NT2/D1 (cell line): ENCODE data around the gene UBE4A.
"Not testable (repeated sequence)": the region's sequence is repeated elsewhere in the genome, so short reads cannot be mapped to it uniquely, and the experiment has no call there.

ENCODE experiments used
- DNase-seq: peaks from one replicate; pipeline ENCODE4 v3.0.0-alpha.2; 2011; ENCODE audit warnings: low read depth, low spot score
- H3K27me3 ChIP-seq: 2 replicates; pipeline ENCODE4 v1.6.0; 2011; ENCODE audit warnings: mild to moderate bottlenecking; ENCODE audit not compliant: insufficient read length, insufficient read depth
- H3K36me3 ChIP-seq: 2 replicates; pipeline ENCODE4 v1.6.1; 2011; ENCODE audit warnings: mild to moderate bottlenecking, low read length, mixed read lengths; ENCODE audit not compliant: insufficient read depth, insufficient read length
- H3K4me1 ChIP-seq: 2 replicates; pipeline ENCODE4 v1.5.1; 2011; ENCODE audit not compliant: insufficient read depth, insufficient read length
- H3K4me3 ChIP-seq: 2 replicates; pipeline ENCODE4 v1.5.1; 2011; ENCODE audit warnings: low read depth; ENCODE audit not compliant: insufficient read length
- H3K9ac ChIP-seq: 2 replicates; pipeline ENCODE4 v1.6.0; 2011; ENCODE audit warnings: low read depth; ENCODE audit not compliant: insufficient read length
- H3K9me3 ChIP-seq: 2 replicates; pipeline ENCODE4 v1.5.1; 2011; ENCODE audit warnings: mild to moderate bottlenecking, low read length; ENCODE audit not compliant: insufficient read depth
- SUZ12 ChIP-seq: IDR thresholded peaks from 2 replicates; pipeline ENCODE4 v1.6.1; 2011; ENCODE audit not compliant: insufficient read length, insufficient read depth; ENCODE audit errors: extremely low read depth
- YY1 ChIP-seq: IDR thresholded peaks from 2 replicates; pipeline ENCODE4 v1.6.1; 2011; ENCODE audit not compliant: insufficient read length, insufficient read depth
- ZNF274 ChIP-seq: IDR thresholded peaks from 2 replicates; pipeline ENCODE4 v1.6.1; 2011; ENCODE audit warnings: mild to moderate bottlenecking, low read depth, low read length

The UBE4A gene

DNA sequence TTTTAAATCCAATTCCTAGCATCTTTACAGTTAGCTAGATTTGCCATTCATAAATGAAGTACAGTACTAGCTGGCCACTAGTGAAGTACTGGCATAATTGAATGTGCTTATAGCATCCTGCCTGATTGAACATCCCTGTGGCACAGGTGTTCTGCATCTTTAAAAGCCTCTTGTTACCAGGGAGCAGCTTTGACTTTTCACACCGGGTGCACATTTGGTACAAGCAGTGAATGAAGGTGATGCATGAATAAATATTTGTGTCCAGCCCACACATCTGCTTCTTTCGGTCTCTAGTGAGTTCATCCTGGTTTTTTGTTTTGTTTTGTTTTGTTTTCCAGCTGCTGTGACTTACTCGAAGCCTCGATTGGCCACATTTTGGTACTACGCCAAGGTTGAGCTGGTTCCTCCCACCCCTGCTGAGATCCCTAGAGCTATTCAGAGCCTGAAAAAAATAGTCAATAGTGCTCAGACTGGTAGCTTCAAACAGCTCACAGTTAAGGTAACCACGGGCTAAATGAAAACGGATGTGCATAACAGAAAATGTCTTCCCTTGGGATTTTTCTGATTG is 47.3 kb downstream of the UBE4A start:
- H3K36me3 ChIP-seq: peaks cover 58% of the 10 kb centered on the region
- TF ChIP-seq ZNF274 (no peak), SUZ12 (no peak), YY1 (no peak)
- DNase-seq: no peak
- no peak overlapping the region for H3K9ac ChIP-seq
- H3K4me3 ChIP-seq: no peak overlapping the region
- no peaks in the 10 kb centered on the region for H3K9me3 ChIP-seq
- no peaks in the 10 kb centered on the region for H3K4me1 ChIP-seq
- no peaks in the 10 kb centered on the region for H3K27me3 ChIP-seq

- Histone ChIP-seq H3K4me3 (no peak overlapping the region), H3K4me1 (no peaks in the 10 kb centered on the region), H3K36me3 (peaks cover 44% of the 10 kb centered on the region), H3K9me3 (no peaks in the 10 kb centered on the region), H3K9ac (no peak overlapping the region), H3K27me3 (no peaks in the 10 kb centered on the region)
- TF ChIP-seq YY1: no peak
- TF ChIP-seq ZNF274: no peak
- no peak for TF ChIP-seq SUZ12
- no peak for DNase-seq
Observed at GRCh38 chr11:118410055-118410745, 50.8 kb downstream of the UBE4A start.

GRCh38 chr11:118411530-118411929 is 52.1 kb downstream of the UBE4A start:
- TF ChIP-seq YY1 (no peak), SUZ12 (no peak), ZNF274 (no peak)
- peaks cover 32% of the 10 kb centered on the region for H3K36me3 ChIP-seq
- no peaks in the 10 kb centered on the region for H3K4me1 ChIP-seq
- no peaks in the 10 kb centered on the region for H3K27me3 ChIP-seq
- no peak for DNase-seq
- no peak overlapping the region for H3K4me3 ChIP-seq
- no peaks in the 10 kb centered on the region for H3K9me3 ChIP-seq
- no peak overlapping the region for H3K9ac ChIP-seq

- no peak for DNase-seq
- H3K27me3 ChIP-seq: no peaks in the 10 kb centered on the region
- H3K9ac ChIP-seq: no peak overlapping the region
- TF ChIP-seq SUZ12: no peak
- peaks cover 21% of the 10 kb centered on the region for H3K36me3 ChIP-seq
- H3K4me3 ChIP-seq: no peak overlapping the region
- no peaks in the 10 kb centered on the region for H3K9me3 ChIP-seq
- no peaks in the 10 kb centered on the region for H3K4me1 ChIP-seq
Observed at GRCh38 chr11:118412921-118413320, 53.5 kb downstream of the UBE4A start.

- peak overlapping the region; percentile 57 for H3K9ac ChIP-seq
- no peak overlapping the region for H3K4me3 ChIP-seq
- no peaks in the 10 kb centered on the region for H3K27me3 ChIP-seq
- H3K36me3 ChIP-seq: peaks cover 3% of the 10 kb centered on the region
- DNase-seq: no peak
- no peaks in the 10 kb centered on the region for H3K9me3 ChIP-seq
- TF ChIP-seq YY1 (no peak), ZNF274 (no peak), SUZ12 (no peak)
- H3K4me1 ChIP-seq: no peaks in the 10 kb centered on the region
Observed at GRCh38 chr11:118415062-118415738, 55.8 kb downstream of the UBE4A start.

DNA sequence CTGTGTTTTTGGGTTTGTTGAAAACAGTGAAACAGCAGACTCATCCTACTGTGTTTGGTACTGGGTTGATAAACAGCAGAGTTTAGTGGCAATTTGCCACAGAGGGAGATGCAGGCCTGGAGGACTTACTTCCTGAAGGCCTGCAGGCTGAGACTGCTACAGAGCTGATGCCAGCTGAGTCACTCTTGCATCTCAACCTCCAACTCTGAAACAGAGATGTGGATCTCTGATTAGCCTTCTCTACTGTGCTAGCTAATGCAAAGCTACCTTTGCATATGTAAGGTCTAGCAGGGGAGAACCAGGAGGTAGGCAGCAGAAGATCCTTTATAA is 56.3 kb downstream of the UBE4A start:
- Histone ChIP-seq H3K9ac (peak overlapping the region; percentile 57), H3K36me3 (peaks cover 3% of the 10 kb centered on the region), H3K27me3 (no peaks in the 10 kb centered on the region), H3K9me3 (no peaks in the 10 kb centered on the region), H3K4me3 (no peak overlapping the region), H3K4me1 (no peaks in the 10 kb centered on the region)
- TF ChIP-seq YY1 (no peak), ZNF274 (no peak), SUZ12 (no peak)
- DNase-seq: peak; percentile 88

DNA sequence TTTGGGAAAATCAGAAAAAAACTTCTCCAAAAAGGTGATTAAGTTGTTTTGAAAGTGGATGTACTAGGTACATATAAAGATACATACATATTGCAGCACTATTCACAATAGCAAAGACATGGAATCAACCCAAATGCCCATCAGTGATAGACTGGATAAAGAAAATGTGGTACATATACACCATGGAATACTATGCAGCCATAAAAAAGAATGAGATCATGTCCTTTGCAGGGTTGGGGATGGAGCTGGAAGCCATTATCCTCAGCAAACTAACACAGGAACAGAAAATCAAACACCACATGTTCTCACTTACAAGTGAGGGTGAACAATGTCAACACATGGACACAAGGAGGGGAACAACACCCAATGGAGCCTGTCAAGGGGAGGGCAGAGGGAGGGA is 57.5 kb downstream of the UBE4A start:
- not testable (repeated sequence) for H3K4me1 ChIP-seq, DNase-seq

More for the DNA sequence above, 57.5 kb downstream of the UBE4A start:
- not testable (repeated sequence) for H3K9ac ChIP-seq, H3K27me3 ChIP-seq, H3K36me3 ChIP-seq, H3K4me3 ChIP-seq, H3K9me3 ChIP-seq
